Measurements from ENCODE around the gene PRSS2. TPM values are rescaled to one million over a fixed set of nuclear protein-coding genes. Genes with fewer than 3 reads are reported as not detected.

PRSS2 gene
- total RNA-seq, 2 experiments from 2014 or later: not detected

DNA sequence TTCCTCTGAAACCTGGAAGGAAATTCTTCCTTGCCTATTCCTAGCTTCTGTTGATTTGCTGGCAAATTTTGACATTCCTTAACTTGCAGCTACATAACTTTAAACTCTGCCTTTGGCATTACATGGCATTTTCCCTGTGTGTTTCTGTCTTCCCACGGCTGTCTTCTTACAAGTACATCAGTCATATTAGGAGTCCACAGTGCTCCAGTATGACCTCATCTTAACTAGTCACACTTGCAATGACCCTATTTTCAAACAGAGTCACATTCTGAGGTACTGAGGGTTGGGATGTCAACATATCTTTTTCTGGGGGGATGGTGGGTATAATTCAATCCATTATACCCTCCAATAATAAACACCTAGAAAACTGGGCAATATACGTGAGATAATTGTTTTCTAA, 46.7 kb downstream of the PRSS2 start:
- Mint-ChIP-seq H3K27me3 (no peaks in the 10 kb centered on the region), H3K36me3 (ENCODE audit: low read depth) (peaks cover 3% of the 10 kb centered on the region), H3K4me3 (no peak overlapping the region), H3K4me1 (ENCODE audit: low read depth) (peaks cover 48% of the 10 kb centered on the region), H3K9me3 (peaks cover 2% of the 10 kb centered on the region), H3K27ac (peak overlapping the region; percentile 38)
- intact Hi-C loops (cut with DNase I, micrococcal nuclease): loop anchor here in 1 of 2 experiments (5.0 to 10.0 kb wide), 4 partner anchors 47 to 843 kb away; partner anchors contain the start of gene TAS2R38
- CTCF ChIA-PET: interaction anchor here (0.8 to 2.5 kb wide), 4 partner anchors 10 to 283 kb away, joined by 3 to 6 read pairs (median 4); no protein-coding TSS in a partner anchor
- Histone ChIP-seq H3K4me1 (ENCODE audit: insufficient read depth, low read length) (peaks cover 19% of the 10 kb centered on the region), H3K27ac (ENCODE audit: low read depth in 1 of 2, low read length in 2 of 2) (no peak overlapping the region), H3K9me3 (ENCODE audit: control insufficient read depth in 1 of 2, insufficient read depth in 1 of 2, low read length in 2 of 2) (no peaks in the 10 kb centered on the region), H3K4me3 (ENCODE audit: low read length) (no peak overlapping the region), H3K27me3 (ENCODE audit: control insufficient read depth in 1 of 2, insufficient read depth in 2 of 2, low read length in 2 of 2) (no peaks in the 10 kb centered on the region), H3K36me3 (ENCODE audit: insufficient read depth, low read length) (no peaks in the 10 kb centered on the region)
- DNase-seq (no peak), ATAC-seq (ENCODE audit: poor library complexity) (no peak)
- POLR2A ChIA-PET: interaction anchor here (1.3 to 30.9 kb wide), 4 partner anchors 9 to 181 kb away, joined by 3 to 5733 read pairs (median 22); no protein-coding TSS in a partner anchor
- TF ChIP-seq, protein P1, sequence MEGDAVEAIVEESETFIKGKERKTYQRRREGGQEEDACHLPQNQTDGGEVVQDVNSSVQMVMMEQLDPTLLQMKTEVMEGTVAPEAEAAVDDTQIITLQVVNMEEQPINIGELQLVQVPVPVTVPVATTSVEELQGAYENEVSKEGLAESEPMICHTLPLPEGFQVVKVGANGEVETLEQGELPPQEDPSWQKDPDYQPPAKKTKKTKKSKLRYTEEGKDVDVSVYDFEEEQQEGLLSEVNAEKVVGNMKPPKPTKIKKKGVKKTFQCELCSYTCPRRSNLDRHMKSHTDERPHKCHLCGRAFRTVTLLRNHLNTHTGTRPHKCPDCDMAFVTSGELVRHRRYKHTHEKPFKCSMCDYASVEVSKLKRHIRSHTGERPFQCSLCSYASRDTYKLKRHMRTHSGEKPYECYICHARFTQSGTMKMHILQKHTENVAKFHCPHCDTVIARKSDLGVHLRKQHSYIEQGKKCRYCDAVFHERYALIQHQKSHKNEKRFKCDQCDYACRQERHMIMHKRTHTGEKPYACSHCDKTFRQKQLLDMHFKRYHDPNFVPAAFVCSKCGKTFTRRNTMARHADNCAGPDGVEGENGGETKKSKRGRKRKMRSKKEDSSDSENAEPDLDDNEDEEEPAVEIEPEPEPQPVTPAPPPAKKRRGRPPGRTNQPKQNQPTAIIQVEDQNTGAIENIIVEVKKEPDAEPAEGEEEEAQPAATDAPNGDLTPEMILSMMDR (IDR thresholded peaks at IDR 0.05): no peak

DNA sequence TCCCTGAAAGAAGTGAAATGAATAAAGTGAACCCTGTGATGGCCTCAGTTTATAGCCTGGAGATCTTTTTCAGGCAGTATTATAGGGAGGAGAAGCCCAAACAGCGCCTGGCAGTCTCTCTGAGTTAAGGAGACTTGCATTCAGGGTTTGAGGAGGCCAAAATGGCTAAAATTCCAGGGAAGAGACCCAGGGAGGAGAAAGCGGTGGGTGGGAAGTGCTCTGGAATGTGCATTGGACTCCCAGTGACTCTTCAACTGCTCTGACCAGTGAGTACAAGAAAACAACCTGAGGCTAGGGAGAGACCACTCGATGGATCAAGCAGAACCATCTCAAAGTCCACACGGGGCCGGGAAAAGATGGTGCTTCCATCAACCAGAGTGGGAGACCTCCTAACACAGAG, 48.8 kb downstream of the PRSS2 start:
- Mint-ChIP-seq H3K9me3 (peaks cover 2% of the 10 kb centered on the region), H3K4me1 (ENCODE audit: low read depth) (peaks cover 27% of the 10 kb centered on the region), H3K27ac (no peak overlapping the region), H3K27me3 (no peaks in the 10 kb centered on the region), H3K4me3 (no peak overlapping the region), H3K36me3 (ENCODE audit: low read depth) (peaks cover 4% of the 10 kb centered on the region)
- no peaks in the 10 kb centered on the region for H3K27me3 ChIP-seq (ENCODE audit: control insufficient read depth in 1 of 2, insufficient read depth in 2 of 2, low read length in 2 of 2)
- TF ChIP-seq, protein P1 (IDR thresholded peaks at IDR 0.05): no peak
- H3K27ac ChIP-seq (ENCODE audit: low read depth in 1 of 2, low read length in 2 of 2): no peak overlapping the region
- intact Hi-C loops (cut with DNase I, micrococcal nuclease): loop anchor here in 1 of 2 experiments (5.0 to 10.0 kb wide), 4 partner anchors 45 to 845 kb away; partner anchors contain the start of gene TAS2R38
- H3K9me3 ChIP-seq (ENCODE audit: control insufficient read depth in 1 of 2, insufficient read depth in 1 of 2, low read length in 2 of 2): no peaks in the 10 kb centered on the region
- ChIA-PET POLR2A (interaction anchor here (3.8 to 30.9 kb wide), 2 partner anchors 11 to 27 kb away, joined by 39 to 5733 read pairs; no protein-coding TSS in a partner anchor), CTCF (interaction anchor here (1.0 to 2.5 kb wide), 3 partner anchors 8 to 36 kb away, joined by 3 to 6 read pairs (median 3); no protein-coding TSS in a partner anchor)
- no peak overlapping the region for H3K4me3 ChIP-seq (ENCODE audit: low read length)
- H3K4me1 ChIP-seq (ENCODE audit: insufficient read depth, low read length): no peaks in the 10 kb centered on the region
- DNase-seq (no peak), ATAC-seq (ENCODE audit: poor library complexity) (no peak)
- no peaks in the 10 kb centered on the region for H3K36me3 ChIP-seq (ENCODE audit: insufficient read depth, low read length)

DNA sequence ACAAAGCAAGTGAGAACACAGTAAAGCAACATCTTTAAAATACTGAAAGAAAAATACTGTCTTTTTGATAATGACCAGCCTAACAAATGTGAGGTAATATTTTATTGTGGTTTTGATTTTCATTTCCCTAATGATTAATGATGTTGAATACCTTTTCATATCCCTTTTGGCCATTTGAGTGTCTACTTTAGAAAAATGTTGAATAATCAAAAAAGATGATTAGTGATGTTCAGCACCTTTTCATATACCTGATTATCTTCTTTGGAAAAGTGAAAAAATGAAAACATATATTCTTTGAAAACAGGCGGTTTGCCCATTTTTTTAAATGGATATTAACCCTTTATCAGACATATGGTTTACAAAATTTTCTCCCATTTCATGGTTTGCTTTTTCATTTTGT, 51.9 kb downstream of the PRSS2 start:
- Mint-ChIP-seq H3K27ac (no peak overlapping the region), H3K4me3 (no peak overlapping the region), H3K27me3 (no peaks in the 10 kb centered on the region), H3K9me3 (peaks cover 5% of the 10 kb centered on the region), H3K4me1 (ENCODE audit: low read depth) (peaks cover 5% of the 10 kb centered on the region), H3K36me3 (ENCODE audit: low read depth) (peaks cover 4% of the 10 kb centered on the region)
- Histone ChIP-seq H3K27me3 (ENCODE audit: control insufficient read depth in 1 of 2, insufficient read depth in 2 of 2, low read length in 2 of 2) (peaks cover 0 to 5% of the 10 kb centered on the region in 2 experiments), H3K27ac (ENCODE audit: low read depth in 1 of 2, low read length in 2 of 2) (no peak overlapping the region), H3K36me3 (ENCODE audit: insufficient read depth, low read length) (no peaks in the 10 kb centered on the region), H3K9me3 (ENCODE audit: control insufficient read depth in 1 of 2, insufficient read depth in 1 of 2, low read length in 2 of 2) (no peaks in the 10 kb centered on the region), H3K4me1 (ENCODE audit: insufficient read depth, low read length) (no peaks in the 10 kb centered on the region), H3K4me3 (ENCODE audit: low read length) (no peak overlapping the region)
- CTCF ChIA-PET: no interaction called here
- intact Hi-C loops (cut with DNase I, micrococcal nuclease): no loop called here
- POLR2A ChIA-PET: interaction anchor here (1.4 kb wide), 1 partner anchor 10 kb away, joined by 3 read pairs; no protein-coding TSS in a partner anchor
- DNase-seq (no peak), ATAC-seq (ENCODE audit: poor library complexity) (no peak)
- TF ChIP-seq, protein P1 (IDR thresholded peaks at IDR 0.05): no peak

Other genes starting within 250 kb of the PRSS2 start
- gene PRSS1, start 21.5 kb upstream of the PRSS2 start, total RNA-seq: not detected
- gene EPHB6, start 84.1 kb downstream of the PRSS2 start, total RNA-seq: 10 to 100 TPM; 50.7 to 55.8 TPM
- not detected for gene TRPV6, start 114.8 kb downstream of the PRSS2 start, total RNA-seq
- gene TRPV5, start 162.8 kb downstream of the PRSS2 start, total RNA-seq: not detected
- gene LLCFC1, start 168.5 kb downstream of the PRSS2 start, total RNA-seq: not detected
- under 1 TPM in 1 of 2 experiments, not detected in 1; 0.19 TPM for gene KEL, start 191.4 kb downstream of the PRSS2 start, total RNA-seq